ENCODE measurements around the gene BRSK1. TPM values are rescaled to one million over a fixed set of nuclear protein-coding genes. Genes with fewer than 3 reads are reported as not detected.

Gene BRSK1
- total and polyA plus RNA-seq, 8 donors = 1.5 to 67.7 (median 5.4) TPM; not detected in 2

- H3K36me3 ChIP-seq = no peaks in the 10 kb centered on the region
- intact Hi-C loops (cut with DNase I; ENCODE audit: low total_unique reads) = no loop called here
- H3K27me3 ChIP-seq = peaks cover 0 to 28% (median 3%) of the 10 kb centered on the region in 3 donors
- no peak overlapping the region for H3K4me3 ChIP-seq
- WGBS, 5 donors = 81 to 91% (median 86%) methylated on average over 6 to 8 of the region's 8 CpGs
- H3K27ac ChIP-seq = no peak overlapping the region
- H3K9me3 ChIP-seq = no peaks in the 10 kb centered on the region
- H3K4me1 ChIP-seq = peaks cover 0 to 11% (median 0%) of the 10 kb centered on the region in 4 donors
- no peak for DNase-seq
- TF ChIP-seq CTCF (IDR thresholded peaks at IDR 0.05) = no peak
- TF ChIP-seq POLR2A (IDR thresholded peaks at IDR 0.05) = no peak
- TF ChIP-seq EP300 (IDR thresholded peaks at IDR 0.05) = no peak
Observed at GRCh38 chr19:55320844-55321419, 37.1 kb downstream of the BRSK1 start.

- intact Hi-C loops (cut with DNase I; ENCODE audit: low total_unique reads) = no loop called here
- Histone ChIP-seq H3K9me3 (no peaks in the 10 kb centered on the region), H3K4me1 (peaks cover 0 to 11% (median 0%) of the 10 kb centered on the region in 4 donors), H3K27ac (no peak overlapping the region), H3K4me3 (no peak overlapping the region), H3K27me3 (peaks cover 0 to 28% (median 3%) of the 10 kb centered on the region in 3 donors), H3K36me3 (no peaks in the 10 kb centered on the region)
- WGBS, 5 donors = 64 to 74% (median 72%) methylated on average over 7 to 9 of the region's 9 CpGs
- DNase-seq = no peak
- TF ChIP-seq POLR2A (IDR thresholded peaks at IDR 0.05) = no peak
- TF ChIP-seq CTCF (IDR thresholded peaks at IDR 0.05) = no peak
- no peak for TF ChIP-seq EP300 (IDR thresholded peaks at IDR 0.05)
- TF ChIP-seq POLR2AphosphoS5 (IDR thresholded peaks at IDR 0.05) = no peak
Observed at GRCh38 chr19:55321466-55322137, 37.8 kb downstream of the BRSK1 start.

GRCh38 chr19:55322204-55322885 lies 38.5 kb downstream of the BRSK1 start:
- intact Hi-C loops (cut with DNase I; ENCODE audit: low total_unique reads) = no loop called here
- WGBS, 5 donors = 44 to 60% (median 57%) methylated on average over 11 to 12 of the region's 12 CpGs
- TF ChIP-seq POLR2AphosphoS5 (IDR thresholded peaks at IDR 0.05) (no peak), EP300 (IDR thresholded peaks at IDR 0.05) (no peak), CTCF (IDR thresholded peaks at IDR 0.05) (no peak), POLR2A (IDR thresholded peaks at IDR 0.05) (no peak)
- Histone ChIP-seq H3K9me3 (no peaks in the 10 kb centered on the region), H3K36me3 (no peaks in the 10 kb centered on the region), H3K27ac (no peak overlapping the region), H3K4me1 (peaks cover 0 to 11% (median 0%) of the 10 kb centered on the region in 4 donors), H3K27me3 (peaks cover 0 to 28% (median 3%) of the 10 kb centered on the region in 3 donors), H3K4me3 (no peak overlapping the region)
- DNase-seq = peak in 1 of 2 donors; percentile 1

- Histone ChIP-seq H3K4me3 (no peak overlapping the region), H3K36me3 (no peaks in the 10 kb centered on the region), H3K4me1 (peaks cover 0 to 20% (median 0%) of the 10 kb centered on the region in 4 donors), H3K9me3 (no peaks in the 10 kb centered on the region), H3K27ac (peak overlapping the region in 1 of 5 donors; percentile 51), H3K27me3 (peaks cover 0 to 25% (median 3%) of the 10 kb centered on the region in 3 donors)
- no peak for TF ChIP-seq POLR2A (IDR thresholded peaks at IDR 0.05)
- TF ChIP-seq EP300 (IDR thresholded peaks at IDR 0.05) = no peak
- peak in 1 of 2 donors; percentile 1 for DNase-seq
- WGBS, 5 donors = 77 to 90% (median 84%) methylated on average over 6 of the region's 6 CpGs
- intact Hi-C loops (cut with DNase I; ENCODE audit: low total_unique reads) = no loop called here
Observed at GRCh38 chr19:55324662-55325061, 40.9 kb downstream of the BRSK1 start.

Measured in stomach (tissue), 9 donors.